ENCODE data around the gene ZNF536.
"Not testable (repeated sequence)": the region's sequence is repeated elsewhere in the genome, so short reads cannot be mapped to it uniquely, and the experiment has no call there.

Gene ZNF536

DNA sequence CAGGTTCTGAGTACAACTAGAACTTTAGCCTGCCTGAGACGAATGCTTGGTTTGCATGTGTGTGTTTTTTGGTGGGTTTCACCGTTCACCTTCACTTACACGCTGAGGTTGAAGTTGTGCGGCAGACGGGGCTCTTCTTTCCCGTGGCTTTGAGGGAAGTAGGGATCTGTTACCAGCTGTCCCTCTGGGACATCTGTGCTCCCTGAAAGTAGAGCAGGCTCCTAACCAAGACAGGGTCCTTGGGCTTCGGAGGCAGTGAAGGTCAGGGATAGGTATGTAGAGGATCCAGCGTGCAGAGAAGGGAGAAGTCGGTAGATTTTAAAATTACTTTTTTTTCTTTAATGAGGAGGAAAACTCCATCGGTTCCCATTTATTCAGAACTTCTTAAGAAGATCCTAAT lies 48.7 kb downstream of the ZNF536 start:
- DNase-seq, result no peak

DNA sequence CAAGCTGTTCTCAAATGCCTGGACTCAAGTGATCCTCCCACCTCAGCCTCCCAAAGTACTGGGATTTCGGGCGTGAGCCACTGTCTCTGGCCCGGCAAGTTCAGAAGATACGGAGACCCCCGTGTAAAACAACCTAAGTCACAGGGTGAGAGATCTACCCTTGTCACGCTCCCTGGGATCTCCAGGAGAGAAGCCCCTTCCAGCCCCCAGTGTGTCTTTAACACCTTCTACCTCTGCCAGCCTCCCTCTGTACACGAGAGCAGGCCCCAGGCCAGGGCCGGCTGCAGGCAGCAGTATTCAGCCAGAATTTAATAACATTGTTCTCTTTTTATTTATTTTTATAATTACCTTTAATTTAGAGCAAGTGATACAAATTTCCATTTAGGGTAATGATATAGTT lies 49.4 kb downstream of the ZNF536 start:
- DNase-seq, result no peak

GRCh38 chr19:30423481-30423880 lies 51.3 kb downstream of the ZNF536 start:
- DNase-seq, result no peak

- DNase-seq, result no peak
Observed at GRCh38 chr19:30425885-30426838, 54.0 kb downstream of the ZNF536 start.

DNA sequence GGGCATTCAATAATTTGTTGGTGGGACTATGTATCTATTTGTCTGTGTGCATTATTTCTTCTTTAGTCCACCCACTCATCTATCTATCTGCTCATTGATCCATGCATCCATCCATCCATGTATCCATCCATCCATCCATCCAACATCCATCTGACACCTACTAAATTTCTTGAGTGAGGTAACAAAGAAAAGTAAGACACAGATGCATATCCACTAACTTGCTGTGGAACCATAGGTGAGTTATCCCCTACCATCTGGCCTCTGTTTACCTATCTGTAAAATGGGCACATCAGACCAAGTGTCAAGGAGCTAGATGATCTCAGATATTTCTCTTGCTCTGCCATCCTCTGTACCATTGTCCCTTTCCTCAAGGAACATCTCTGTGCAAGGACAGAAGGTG lies 54.7 kb downstream of the ZNF536 start:
- no peak for DNase-seq

GRCh38 chr19:30428092-30428680 lies 56.0 kb downstream of the ZNF536 start:
- no peak for DNase-seq

- no peak for DNase-seq
Observed at GRCh38 chr19:30428844-30429243, 56.7 kb downstream of the ZNF536 start.

DNA sequence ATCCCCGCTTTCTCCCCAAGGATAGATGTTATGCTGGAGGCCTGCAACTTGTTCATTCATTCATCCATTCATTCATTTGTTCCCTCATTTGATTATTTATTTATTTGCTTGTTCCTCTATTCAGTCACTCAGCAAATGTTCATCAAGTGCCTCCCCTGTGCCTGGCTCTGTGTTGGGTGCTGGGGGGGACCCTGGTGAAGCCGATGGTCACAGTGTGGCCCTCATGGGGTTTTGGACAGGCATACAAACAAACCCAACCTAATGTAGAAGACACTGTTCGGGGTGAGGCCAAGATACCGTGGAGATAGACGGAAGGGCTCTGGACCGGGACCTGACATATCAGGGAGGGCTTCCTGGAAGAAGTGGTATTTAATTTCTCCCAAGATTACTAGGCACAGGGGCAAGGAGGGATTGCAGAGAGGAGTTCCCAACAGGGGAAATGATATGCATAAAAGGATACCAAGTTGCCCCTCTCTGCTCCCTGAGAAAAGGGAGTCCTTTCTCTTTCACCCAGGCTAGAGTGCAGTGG lies 58.1 kb downstream of the ZNF536 start:
- no peak for DNase-seq

GRCh38 chr19:30431591-30431990 lies 59.4 kb downstream of the ZNF536 start:
- no peak for DNase-seq

- no peak for DNase-seq
Observed at GRCh38 chr19:30434797-30435594, 62.8 kb downstream of the ZNF536 start.

GRCh38 chr19:30437869-30438268 lies 65.7 kb downstream of the ZNF536 start:
- DNase-seq, result no peak

- DNase-seq, result no peak
Observed at GRCh38 chr19:30439310-30439709, 67.1 kb downstream of the ZNF536 start.

DNA sequence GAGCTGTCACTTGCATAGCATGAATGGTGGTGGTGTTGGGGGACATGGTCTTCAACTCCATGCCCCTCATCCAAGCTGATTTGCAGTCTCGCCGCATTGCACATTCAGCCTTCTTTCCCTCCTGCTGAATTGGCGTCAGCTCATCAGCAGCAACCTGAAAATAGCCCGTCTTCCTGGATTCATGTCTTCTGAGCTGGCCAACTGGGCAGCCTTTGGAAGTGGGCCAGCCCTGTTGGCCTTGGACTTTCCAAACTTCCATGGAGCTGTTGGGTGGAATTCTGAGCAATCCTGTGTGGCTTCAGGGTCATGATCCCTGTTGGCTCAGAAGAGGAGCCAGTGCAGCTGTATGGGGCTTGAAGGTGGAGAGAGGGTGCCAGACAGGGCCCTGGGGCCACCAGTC lies 68.8 kb downstream of the ZNF536 start:
- no peak for DNase-seq

- no peak for DNase-seq
Observed at GRCh38 chr19:30442674-30443073, 70.5 kb downstream of the ZNF536 start.

DNA sequence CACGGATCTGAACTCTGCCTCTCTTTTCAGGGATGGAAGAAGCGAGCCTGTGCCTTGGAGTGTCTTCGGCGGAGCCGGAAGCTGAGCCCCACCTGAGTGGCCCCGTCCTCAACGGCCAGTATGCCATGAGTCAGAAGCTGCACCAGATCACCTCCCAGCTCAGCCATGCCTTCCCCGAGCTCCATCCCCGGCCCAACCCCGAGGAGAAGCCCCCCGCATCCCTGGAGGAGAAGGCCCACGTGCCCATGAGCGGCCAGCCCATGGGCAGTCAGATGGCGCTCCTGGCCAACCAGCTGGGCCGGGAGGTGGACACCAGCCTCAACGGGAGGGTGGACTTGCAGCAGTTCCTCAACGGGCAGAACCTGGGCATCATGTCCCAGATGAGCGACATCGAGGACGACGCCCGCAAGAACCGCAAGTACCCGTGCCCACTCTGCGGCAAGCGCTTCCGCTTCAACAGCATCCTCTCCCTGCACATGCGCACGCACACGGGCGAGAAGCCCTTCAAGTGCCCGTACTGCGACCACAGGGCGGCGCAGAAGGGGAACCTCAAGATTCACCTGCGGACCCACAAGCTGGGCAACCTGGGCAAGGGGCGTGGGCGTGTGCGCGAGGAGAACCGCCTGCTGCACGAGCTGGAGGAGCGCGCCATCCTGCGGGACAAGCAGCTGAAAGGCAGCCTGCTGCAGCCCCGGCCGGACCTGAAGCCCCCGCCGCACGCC lies 71.5 kb downstream of the ZNF536 start:
- no peak for DNase-seq

- no peak for DNase-seq
Observed at GRCh38 chr19:30444253-30444671, 72.1 kb downstream of the ZNF536 start.

- DNase-seq, result no peak
Observed at GRCh38 chr19:30444686-30445232, 72.6 kb downstream of the ZNF536 start.

GRCh38 chr19:30445385-30445784 lies 73.2 kb downstream of the ZNF536 start:
- DNase-seq, result no peak

- not testable (repeated sequence) for DNase-seq
Observed at GRCh38 chr19:30446120-30446519, 73.9 kb downstream of the ZNF536 start.

- no peak for DNase-seq
Observed at GRCh38 chr19:30446850-30447552, 74.8 kb downstream of the ZNF536 start.

GRCh38 chr19:30447553-30447870 lies 75.3 kb downstream of the ZNF536 start:
- no peak for DNase-seq

Data from cerebellar nuclear complex (tissue), 1 donor.